Omental fat pad (tissue), 4 donors: ENCODE measurements around the gene INTS6L. TPM values are rescaled to one million over a fixed set of nuclear protein-coding genes. Genes with fewer than 3 reads are reported as not detected.
"Not testable (repeated sequence)": the region's sequence is repeated elsewhere in the genome, so short reads cannot be mapped to it uniquely, and the experiment has no call there.

ENCODE experiments used
- ATAC-seq: fragments of 150-250 bp; one replicate; pipeline ENCODE4 v1.9.1; 2016; ENCODE audit warnings: mild to moderate bottlenecking, moderate library complexity; ENCODE audit not compliant: low FRiP score
- DNase-seq: peaks from one replicate; pipeline ENCODE4 v3.0.0-alpha.2; 2019; ENCODE audit warnings: low spot score
- CTCF ChIP-seq, 3 donors: fragments of 450-650 bp; IDR thresholded peaks; one replicate each; pipeline ENCODE4 v1.5.1; 2016 to 2017; ENCODE audit warnings: antibody characterized with exemption in 3 of 3, mild to moderate bottlenecking in 3 of 3, moderate library complexity in 2 of 3
- total RNA-seq, 4 donors: library from RNA; depleted of rRNA; stranded (reverse); fragments of >200 nt; gene quantifications; one replicate each; pipeline ENCODE4 v1.1.0, GENCODE V29; 2016

The INTS6L gene
- total RNA-seq, 4 donors from 2014 or later = 5.1 to 9.7 (median 7.7) TPM

- no peak for ATAC-seq
- TF ChIP-seq CTCF (IDR thresholded peaks at IDR 0.05) = no peak
These were observed 75.1 kb downstream of the INTS6L start for GRCh38 chrX:135595543-135595942.

GRCh38 chrX:135596495-135596894, 76.0 kb downstream of the INTS6L start:
- no peak for TF ChIP-seq CTCF (IDR thresholded peaks at IDR 0.05)
- DNase-seq = no peak
- no peak for ATAC-seq

More at GRCh38 chrX:135595543-135595942, 75.1 kb downstream of the INTS6L start:
- no peak for DNase-seq

GRCh38 chrX:135605906-135606305, 85.4 kb downstream of the INTS6L start:
- ATAC-seq (no peak), DNase-seq (no peak)
- no peak for TF ChIP-seq CTCF (IDR thresholded peaks at IDR 0.05)

- ATAC-seq, DNase-seq: not testable (repeated sequence)
These were observed 104.1 kb downstream of the INTS6L start for GRCh38 chrX:135624408-135625204.

- TF ChIP-seq CTCF (IDR thresholded peaks at IDR 0.05) = no peak
- ATAC-seq (no peak), DNase-seq (no peak)
These were observed 105.5 kb downstream of the INTS6L start for GRCh38 chrX:135625995-135626394.

GRCh38 chrX:135629342-135629741, 108.9 kb downstream of the INTS6L start:
- no peak for TF ChIP-seq CTCF (IDR thresholded peaks at IDR 0.05)
- DNase-seq (no peak), ATAC-seq (no peak)

Other genes starting within 250 kb of the INTS6L start
- gene ETDC, start 211.2 kb upstream of the INTS6L start, total RNA-seq = not detected
- 10 to 100 TPM in 1 of 4 donors, 1 to 10 TPM in 3; 5.1 to 15.8 (median 6.4) TPM for gene ZNF75D, start 176.6 kb upstream of the INTS6L start, total RNA-seq
- 10 to 100 TPM in 2 of 4 donors, 1 to 10 TPM in 2; 4.1 to 15.0 (median 8.6) TPM for gene ZNF449, start 175.9 kb upstream of the INTS6L start, total RNA-seq
- under 1 TPM; 0.24 to 0.79 (median 0.42) TPM for gene SMIM10L2A, start 98.7 kb upstream of the INTS6L start, total RNA-seq
- gene CT45A1, start 193.0 kb downstream of the INTS6L start, total RNA-seq = not detected
- not detected for gene CT45A3, start 247.5 kb downstream of the INTS6L start, total RNA-seq